GM18520 (cell line): ENCODE measurements around the gene SIRPB1.
"Not testable (repeated sequence)": the region's sequence is repeated elsewhere in the genome, so short reads cannot be mapped to it uniquely, and the experiment has no call there.

Experiments
- ATAC-seq: cut with Tn5 transposase; IDR thresholded peaks from one replicate; pipeline ENCODE4 v1.9.1; 2021; ENCODE audit not compliant: unreplicated experiment

SIRPB1 gene

DNA sequence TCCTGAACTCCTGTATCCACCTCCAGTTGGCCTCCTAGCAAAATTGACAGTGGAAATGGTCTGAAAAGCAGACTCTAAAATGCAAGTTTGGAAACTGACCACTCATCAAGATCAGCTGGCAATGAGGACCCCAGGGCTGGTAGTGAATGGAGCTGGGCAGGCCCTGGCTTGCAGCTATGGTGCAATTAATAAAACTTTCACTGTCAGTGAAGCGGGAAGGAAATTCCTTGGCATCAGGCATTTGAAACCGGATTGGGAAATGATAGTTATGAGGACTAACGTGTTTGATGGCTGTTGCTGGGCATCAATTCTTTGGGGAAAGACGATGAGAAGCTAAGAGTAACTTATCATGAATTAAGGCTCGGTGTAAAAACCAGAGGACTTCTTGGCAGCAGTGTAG, 19.1 kb downstream of the SIRPB1 start:
- no peak for ATAC-seq

DNA sequence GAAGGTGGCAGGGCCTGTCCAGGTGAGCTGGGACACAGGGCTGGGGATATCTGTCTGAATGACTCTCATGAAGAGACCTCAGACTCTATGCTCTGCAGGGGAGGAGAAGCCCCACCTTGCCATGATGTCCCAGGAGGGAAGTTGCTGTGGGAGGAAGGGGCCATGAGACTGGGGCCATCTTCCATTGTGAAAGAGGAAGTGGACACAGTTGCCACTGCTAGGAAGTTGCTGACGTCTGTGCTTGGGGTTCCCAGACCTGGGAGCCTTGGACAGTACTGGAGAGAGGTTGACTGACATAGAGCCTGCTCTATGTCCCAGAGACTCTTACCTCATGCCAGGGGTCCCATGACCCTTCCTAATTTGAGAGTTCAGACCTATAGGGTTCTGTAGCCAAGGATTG, 24.5 kb downstream of the SIRPB1 start:
- ATAC-seq = no peak

DNA sequence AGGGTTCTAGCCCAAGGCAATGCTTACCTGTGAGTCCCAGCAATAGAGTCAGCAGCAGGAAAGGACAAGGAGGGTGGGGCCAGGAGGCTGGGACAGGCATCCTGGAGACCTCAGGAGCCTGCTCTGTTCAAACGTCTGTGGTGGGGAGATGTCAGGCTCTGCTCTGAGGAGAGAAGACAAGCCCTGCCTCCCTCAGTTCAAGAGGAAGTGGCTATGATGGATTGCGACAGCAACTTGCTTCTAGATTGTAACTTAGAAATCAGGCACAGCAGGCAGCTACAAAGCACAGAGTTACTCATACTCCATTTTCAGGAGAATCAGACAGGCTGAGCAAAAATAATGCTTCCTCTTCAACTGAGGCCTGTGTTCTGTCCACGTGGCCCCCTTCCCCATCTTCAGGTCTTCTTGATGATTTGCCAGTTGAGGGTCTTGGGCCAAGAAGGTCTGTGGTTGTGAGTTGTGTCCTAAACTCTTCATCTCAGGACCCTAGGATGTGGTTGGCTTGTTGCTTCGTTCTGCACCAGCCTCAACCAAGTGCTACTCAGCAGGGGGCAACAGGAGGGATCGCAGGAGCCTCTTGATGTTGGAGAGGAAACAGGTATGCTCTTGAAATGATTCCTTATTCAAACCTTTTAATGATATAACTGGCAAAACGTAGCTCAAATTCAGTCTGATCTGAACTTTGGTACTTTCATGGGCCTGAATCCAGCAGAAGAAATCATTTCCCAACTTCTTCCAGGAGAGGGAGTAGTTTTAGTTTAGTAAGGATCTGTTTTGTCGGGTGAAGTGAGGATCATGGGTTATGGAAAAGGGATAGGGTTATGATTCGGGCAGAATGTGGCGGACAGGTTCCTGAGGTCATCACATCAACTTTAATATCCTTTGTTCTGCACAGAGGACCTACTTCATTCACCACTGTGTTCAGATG, 31.0 kb downstream of the SIRPB1 start:
- ATAC-seq = no peak

DNA sequence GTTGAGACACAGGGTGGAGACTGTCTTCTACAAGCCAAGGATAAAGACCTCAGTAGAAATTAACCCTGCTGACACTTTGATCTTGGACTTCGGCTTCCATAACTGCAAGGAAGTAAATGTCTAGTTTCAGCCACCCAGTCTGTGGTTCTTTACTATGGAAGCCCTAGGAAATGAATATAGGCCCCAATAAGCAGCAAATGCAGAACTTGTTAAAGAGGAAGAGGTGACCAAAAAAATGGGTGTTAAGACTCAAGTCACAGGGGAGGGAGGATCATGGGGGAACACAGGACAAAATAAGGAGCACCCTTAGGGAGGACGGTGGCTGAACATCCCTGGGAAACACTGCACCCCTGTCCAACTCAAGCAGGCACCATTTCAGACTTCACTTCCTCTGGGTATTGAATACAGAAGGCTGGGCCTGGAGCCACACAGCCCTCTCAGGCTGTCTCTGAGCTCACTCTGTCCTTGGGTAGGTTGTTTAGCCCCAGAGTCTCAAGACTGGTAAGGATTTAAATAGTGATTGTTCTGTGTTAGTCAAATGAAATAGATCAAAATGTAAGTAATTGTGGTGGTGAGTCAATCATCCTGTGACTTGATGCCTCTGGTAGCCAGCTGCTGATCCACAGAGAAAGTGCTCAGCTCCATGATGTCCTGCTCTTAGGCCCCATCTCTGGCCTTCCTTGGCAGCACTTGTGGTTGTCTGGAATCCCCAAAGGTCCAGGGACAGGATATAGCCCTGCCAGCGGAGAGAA, 31.9 kb downstream of the SIRPB1 start:
- ATAC-seq = no peak

DNA sequence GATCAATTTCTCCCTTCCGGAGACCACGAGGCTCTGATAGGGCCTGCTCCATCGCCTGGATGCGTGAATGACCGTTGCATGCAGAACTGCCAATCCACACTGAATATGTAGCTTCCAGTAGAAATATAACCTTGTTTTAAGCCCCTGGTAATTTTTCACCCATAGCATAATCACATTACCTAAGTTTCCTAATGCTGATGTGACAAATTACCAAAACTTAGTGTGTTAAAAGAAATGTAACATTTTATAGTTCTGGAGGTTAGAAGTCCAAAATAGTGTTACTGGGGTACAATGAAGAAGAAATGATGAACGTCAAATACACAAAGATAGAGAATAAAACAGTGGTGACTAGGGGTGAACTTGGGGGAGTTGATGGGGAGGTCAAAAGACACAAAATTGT, 40.3 kb downstream of the SIRPB1 start:
- no peak for ATAC-seq

DNA sequence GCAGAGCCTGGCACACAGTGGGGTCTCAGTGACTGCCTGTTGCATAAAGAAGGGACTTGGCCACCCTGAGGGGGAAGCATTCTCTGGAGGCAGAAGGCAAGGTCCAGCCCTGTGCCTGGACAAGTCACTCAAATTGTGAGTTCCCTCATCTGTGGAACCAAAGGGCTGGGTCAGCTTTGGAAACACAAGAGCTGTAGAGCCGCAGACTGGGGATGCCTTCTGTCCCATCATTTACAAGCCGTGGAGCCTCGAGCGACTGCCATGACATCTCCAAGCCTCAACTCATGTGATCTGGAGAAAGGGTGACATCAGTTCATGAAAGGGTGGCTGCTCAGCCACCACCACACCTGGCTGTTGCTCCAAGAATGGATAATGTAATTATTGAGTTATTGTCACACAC, 41.9 kb downstream of the SIRPB1 start:
- no peak for ATAC-seq

DNA sequence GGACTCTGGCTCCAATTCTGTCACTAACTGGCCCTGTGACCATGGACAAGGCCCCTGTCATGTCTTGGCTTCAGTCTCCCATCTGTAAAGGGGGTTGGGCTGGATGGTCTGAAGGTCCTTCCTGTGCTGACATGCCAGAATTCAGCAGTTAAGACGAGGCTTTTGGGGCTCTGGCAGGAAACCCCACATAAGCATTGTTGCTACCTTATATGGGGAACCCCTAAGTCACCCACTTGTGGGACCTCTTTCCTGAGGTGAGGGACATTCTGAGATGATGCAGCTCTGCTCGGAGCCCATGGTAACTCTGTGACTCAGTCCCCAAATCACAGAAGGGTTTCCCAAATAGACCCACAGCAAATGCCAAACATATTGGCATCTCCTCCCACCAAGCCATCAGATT, 42.5 kb downstream of the SIRPB1 start:
- not testable (repeated sequence) for ATAC-seq

DNA sequence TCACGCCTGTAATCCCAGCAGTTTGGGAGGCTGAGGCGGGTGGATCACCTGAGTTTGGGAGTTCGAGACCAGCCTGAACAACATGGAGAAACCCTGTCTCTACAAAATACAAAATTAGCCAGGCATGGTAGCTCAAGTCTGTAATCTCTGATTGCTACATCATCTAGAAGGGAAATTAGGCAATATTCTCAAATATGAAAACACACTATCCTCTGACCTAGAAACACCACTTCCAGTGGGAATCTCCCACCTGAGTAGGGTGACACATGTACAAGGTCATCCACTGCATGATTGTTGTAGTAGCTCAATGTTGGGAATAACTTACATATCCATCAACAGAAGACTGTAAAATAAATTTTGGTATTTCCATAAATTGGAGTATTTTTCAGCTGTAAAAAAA, 43.2 kb downstream of the SIRPB1 start:
- no peak for ATAC-seq

DNA sequence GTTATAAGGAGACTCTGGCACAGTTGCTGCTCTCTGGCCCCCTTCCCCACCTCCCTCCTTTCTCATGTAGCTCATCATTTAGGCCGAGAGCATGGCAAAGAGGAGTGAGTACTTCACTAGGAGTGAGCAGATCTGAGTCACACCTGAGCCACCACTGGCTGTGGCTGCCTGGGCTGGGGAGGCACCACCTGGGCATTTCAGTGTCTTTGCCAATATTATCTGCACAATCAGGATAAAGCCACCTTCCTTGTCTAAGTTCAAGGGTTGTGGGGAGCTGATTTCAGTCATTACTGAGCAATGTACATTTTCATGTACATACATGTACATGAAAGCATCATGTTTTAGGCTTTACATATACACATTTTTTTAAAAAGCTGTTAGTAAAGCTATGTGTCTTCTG, 43.8 kb downstream of the SIRPB1 start:
- not testable (repeated sequence) for ATAC-seq

DNA sequence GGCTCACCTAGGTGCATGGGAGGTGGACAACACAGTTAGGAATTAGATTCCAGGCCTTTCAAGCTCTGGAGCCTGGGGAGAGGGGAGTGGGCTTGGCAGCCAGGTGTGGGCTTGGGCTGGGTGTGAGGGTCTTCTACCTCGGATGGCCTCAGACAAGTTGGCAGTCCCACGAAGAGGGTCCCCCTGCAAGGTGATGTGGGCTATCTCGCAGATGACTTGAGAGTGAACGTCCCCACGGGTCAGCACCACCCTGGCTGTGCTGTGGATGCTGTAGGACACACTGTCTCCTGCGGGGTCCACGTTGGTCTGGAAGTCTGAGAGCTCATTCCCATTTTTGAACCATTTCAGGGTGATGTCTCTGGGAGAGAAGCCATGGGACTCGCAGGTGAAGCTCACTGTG, 48.2 kb downstream of the SIRPB1 start:
- ATAC-seq = not testable (repeated sequence)
